NCI-H187 treated with DMSO at 0.1 percent for 48 hours (cell line): Measurements from ENCODE around the gene KCNJ6.
"Not testable (repeated sequence)": the region's sequence is repeated elsewhere in the genome, so short reads cannot be mapped to it uniquely, and the experiment has no call there.

ENCODE experiments used
- DNase-seq: peaks from one replicate; lab custom pipeline; 2025; lab: John Stamatoyannopoulos, UW

The KCNJ6 gene

DNA sequence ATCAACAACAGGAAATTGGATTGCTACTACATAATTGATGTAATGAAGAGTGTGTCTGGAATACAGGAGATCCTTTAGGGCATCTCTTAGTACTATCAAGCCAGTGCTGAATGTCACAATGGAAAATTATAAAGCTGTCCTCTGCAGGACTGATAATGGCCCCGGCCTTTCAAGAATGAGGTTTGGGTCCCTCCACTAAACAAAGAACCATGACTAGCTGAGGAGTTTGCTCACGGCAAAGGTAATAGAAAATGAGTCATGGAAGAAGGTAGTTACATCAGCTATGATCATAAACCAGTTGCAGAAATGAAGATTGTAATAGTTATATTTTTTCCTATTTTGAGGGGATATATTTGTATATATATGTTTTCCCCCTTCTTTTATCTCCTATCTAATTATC, 145.8 kb downstream of the KCNJ6 start:
- no peak for DNase-seq

GRCh38 chr21:37769656-37770055, 146.6 kb downstream of the KCNJ6 start:
- DNase-seq: no peak

- DNase-seq: no peak
Observed at GRCh38 chr21:37767984-37768383, 148.3 kb downstream of the KCNJ6 start.

DNA sequence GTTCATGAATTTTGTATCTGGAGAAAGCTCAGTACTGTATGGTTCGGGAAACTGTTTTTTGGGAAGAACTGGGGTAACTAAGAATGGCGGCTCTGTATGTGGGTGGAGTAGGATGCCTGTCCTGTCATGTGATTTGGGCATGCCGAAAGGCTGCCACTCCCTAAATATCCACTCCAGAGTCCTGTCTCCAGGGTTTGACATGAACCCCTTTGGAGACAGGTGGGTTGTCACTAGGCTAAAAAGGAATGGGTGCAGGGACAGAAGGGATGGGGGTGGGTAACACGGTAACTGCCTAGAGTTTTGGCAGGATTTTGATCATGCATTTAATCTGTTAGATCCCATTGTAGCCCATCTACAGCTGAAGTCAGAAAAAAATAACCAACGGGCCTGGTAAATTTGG, 150.1 kb downstream of the KCNJ6 start:
- no peak for DNase-seq

- DNase-seq: no peak
Observed at GRCh38 chr21:37765221-37765900, 150.9 kb downstream of the KCNJ6 start.

GRCh38 chr21:37764691-37765090, 151.6 kb downstream of the KCNJ6 start:
- DNase-seq: no peak

GRCh38 chr21:37763298-37763697, 153.0 kb downstream of the KCNJ6 start:
- no peak for DNase-seq

DNA sequence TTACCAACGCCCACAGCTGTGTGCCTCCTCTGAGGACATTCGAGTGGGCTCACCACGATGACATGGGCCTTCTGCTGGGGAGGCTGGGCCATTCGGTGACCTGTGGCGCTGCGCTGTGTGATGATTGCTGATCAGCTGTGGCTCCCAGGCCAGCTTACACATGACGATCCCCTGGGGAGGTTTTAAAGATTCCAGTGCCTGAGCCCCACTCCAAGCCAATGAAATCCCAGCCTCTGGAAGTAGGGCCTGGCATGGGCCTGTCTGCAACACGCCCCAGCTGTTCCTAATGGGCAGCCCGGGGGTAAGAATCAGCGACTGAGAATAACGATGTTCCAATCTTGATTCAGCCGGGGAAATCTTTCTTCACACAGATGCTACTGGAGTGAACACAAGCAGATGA, 153.7 kb downstream of the KCNJ6 start:
- no peak for DNase-seq

DNA sequence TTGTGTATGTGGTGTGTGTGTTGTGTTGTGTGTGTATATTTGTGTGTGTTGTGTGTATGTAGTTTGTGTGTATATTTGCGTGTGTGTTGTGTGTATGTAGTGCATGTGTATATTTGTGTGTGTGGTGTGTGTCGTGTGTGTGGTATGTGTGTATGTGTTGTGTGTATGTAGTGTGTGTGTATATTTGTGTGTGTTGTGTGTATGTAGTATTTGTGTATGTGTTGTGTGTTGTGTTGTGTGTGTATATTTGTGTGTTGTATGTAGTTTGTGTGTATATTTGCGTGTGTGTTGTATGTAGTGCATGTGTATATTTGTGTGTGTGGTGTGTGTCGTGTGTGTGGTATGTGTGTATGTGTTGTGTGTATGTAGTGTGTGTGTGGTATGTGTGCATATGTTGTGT, 154.9 kb downstream of the KCNJ6 start:
- DNase-seq: not testable (repeated sequence)

DNA sequence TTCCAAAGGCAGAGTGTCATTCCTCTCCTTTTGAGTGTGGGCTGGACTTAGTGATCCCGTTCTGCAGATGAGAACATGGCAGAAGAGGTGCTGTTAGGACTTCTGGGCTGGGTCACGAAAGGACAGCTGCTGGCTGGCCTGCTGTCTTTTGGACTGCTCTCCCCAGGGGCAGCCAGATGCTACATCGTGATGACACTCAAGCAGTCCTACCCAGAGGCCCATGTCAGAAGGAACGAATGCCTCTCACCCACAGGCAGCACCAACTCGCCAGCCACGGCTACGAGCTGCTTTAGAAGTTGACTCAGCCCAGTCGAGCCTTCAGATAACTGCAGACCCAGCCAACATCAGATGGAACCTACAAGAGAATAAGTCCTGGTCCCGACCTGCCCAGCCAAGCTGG, 156.5 kb downstream of the KCNJ6 start:
- no peak for DNase-seq

DNA sequence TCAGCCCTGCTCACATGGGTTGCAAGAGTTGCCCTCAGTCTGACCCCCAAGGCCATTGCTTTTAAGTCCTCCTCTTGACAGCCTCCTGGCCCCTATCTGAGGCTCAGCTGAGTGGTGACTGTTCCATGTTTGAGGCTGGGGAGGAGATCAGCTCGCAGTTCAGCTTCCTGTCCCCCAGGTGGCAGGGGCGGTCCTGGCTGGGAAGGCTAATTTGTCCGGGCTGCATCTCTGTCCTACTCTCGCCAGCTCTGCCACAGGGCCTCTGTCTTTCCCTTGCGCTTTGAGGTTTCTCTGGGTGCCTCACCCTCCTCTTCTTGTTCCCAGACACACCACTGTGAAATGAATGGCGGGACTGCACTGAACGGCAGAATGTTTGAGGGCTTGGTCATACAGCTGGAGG, 157.3 kb downstream of the KCNJ6 start:
- DNase-seq: no peak

DNA sequence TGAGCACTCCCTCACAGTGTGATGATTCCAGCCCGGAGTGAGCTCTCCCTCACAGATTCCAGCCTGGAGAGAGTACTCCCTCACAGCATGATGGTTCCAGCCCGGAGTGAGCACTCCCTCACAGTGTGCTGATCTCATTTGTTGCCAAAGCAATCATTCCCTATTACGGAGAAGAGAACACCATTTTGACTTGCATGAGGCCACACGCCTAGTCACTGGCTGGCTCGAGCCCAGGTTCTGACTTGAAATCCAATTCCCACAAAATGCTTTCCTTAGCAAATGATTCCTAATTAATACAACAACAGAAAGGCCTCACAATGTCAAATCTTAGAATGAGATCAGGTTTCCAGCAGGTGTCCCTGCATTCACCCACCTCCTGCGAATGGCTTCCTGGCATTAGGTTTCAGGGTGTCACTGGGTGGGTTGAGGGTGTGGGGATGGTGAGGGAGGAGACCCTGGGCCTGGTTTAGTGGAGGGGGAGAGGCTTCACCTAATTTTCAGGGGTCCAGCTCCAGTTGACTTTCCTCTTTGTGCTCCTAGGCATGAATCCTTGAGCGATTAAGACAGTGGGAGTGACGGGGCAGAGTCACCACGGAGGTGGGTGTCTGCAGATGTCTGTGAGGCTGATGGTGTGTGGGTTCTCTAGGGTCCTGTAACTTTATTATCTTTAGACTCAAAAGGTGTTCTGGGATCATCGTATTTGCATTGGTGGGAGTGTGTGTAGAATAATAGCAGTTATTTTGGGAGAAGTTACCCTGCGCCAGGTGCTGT, 158.5 kb downstream of the KCNJ6 start:
- no peak for DNase-seq

- no peak for DNase-seq
Observed at GRCh38 chr21:37753122-37753599, 163.1 kb downstream of the KCNJ6 start.

DNA sequence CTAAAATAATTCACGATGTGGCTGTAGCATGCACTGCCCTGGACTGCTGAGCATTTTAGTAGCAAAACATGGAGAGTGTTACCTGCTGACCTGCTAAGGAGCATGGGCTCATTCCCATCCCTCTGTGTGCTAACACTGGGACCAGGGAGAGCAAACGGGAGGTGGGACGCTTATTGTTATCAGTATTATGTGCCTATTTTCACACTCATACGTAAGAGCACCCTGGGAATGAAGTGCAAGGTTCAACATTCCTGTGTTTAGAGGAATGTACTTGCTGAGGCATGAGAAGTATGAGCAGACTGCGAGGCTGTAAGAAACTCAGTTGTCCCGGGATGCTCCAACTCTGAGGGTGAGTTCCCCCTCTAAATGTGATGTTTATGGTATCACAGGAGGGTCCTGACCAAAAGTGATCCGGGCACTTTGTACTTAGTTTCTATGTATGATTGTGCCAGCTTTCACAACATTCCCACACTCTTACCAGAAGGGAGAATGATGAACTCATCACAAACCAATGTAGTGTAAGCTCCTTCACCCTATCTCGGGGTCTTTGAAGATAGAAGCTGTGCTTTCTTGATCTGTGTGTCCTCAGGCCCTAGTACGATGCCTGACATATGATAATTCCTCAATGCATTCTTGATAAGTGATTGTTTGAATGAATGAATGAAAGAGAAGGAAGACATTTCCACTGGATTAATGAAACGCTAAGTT, 164.8 kb downstream of the KCNJ6 start:
- no peak for DNase-seq

DNA sequence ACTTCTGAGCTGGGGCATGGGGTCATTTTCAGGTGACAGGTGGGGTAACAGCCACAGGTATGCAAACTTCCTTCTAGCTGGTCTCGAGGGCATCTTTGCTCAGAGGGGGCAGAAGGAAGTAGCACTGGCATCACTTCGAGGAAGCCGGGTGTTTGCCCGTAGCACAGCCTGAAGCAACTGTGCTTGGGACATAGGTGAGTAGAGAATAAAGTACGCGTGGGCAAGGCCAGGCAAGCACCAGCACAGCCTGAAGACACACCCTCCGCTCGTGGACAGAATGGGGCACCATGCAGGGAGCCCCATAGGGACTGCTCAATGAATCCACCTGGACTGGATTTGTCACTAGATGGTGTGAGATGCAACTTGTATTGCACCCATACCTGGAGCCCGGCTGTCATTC, 167.1 kb downstream of the KCNJ6 start:
- no peak for DNase-seq

GRCh38 chr21:37748351-37748750, 167.9 kb downstream of the KCNJ6 start:
- no peak for DNase-seq

DNA sequence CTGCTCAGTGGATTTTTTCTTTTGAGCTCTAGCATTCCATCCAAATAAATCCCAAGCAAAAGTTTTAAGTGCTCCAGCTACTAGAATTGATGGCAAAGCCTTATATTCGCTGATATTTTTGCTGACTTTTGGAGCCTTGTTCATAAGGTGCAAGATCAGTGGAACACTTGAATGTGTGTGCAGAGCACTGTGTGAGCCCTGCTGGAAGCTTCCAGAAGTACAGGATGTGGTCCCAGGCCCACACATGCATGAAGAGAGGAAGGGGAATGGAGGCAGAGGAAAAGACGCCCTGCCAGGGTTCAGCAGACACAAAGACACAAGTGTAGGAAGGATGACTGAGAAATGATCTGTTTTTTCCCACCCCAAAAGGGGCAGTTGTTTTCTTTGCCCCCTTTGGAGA, 169.4 kb downstream of the KCNJ6 start:
- DNase-seq: no peak

GRCh38 chr21:37744551-37744950, 171.7 kb downstream of the KCNJ6 start:
- no peak for DNase-seq

GRCh38 chr21:37742532-37742931, 173.7 kb downstream of the KCNJ6 start:
- DNase-seq: no peak

GRCh38 chr21:37742115-37742514, 174.1 kb downstream of the KCNJ6 start:
- DNase-seq: no peak

DNA sequence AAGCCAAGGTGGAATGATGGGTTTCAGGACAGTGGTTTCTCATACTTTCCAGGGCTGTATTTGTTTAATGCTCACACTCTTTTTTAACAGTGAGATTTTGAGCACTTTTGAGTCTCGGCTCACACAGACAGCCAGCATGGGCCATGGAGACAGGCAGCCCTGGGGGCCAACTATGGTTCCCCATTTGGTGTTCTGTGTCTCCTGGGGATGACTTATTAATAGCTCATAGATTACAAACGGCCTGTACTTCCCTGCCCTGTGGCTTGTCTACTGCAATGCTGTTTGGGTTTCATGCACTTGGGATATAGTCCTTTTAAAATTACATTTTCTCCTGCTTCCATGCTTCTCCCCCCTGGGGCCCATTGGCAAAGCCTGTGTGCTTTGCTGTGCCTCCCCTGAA, 178.3 kb downstream of the KCNJ6 start:
- DNase-seq: no peak

DNA sequence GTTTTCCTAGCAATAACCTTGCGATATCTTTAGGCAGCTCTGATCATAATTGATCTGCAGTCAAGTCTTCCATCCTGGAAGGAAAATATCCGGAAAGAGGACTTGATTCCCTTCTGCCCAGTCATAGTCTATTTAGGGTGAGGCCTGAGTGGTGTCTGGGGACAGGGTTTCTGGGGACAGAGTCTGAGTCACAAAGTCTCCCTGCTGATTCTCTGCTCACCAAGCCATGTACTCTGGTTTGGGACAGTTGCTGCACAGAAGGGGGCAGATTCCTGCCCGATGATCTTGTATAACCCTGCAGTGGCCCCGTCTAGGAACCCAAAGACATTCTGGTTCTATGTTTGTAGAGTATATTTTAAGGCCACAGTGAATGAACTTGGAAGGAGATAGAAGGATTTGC, 178.8 kb downstream of the KCNJ6 start:
- no peak for DNase-seq

GRCh38 chr21:37734846-37735245, 181.4 kb downstream of the KCNJ6 start:
- no peak for DNase-seq
